GM10266 (cell line): ENCODE measurements around the gene ALK.

ENCODE experiments used
- DNase-seq: peaks from one replicate; pipeline ENCODE4 v3.0.0; 2012; ENCODE audit errors: extremely low spot score
- CTCF ChIP-seq: IDR thresholded peaks from 2 replicates; pipeline ENCODE4 v1.5.1; 2012; ENCODE audit warnings: mild to moderate bottlenecking, low read depth; ENCODE audit not compliant: control insufficient read depth, insufficient read depth; ENCODE audit errors: missing control alignments

ALK gene

GRCh38 chr2:29950481-29950880, 29.1 kb upstream of the ALK start:
- TF ChIP-seq CTCF = no peak
- DNase-seq = no peak

- no peak for DNase-seq
- no peak for TF ChIP-seq CTCF
Measured at GRCh38 chr2:29949042-29949441, 27.7 kb upstream of the ALK start.

- no peak for TF ChIP-seq CTCF
- DNase-seq = no peak
Measured at GRCh38 chr2:29946505-29946904, 25.1 kb upstream of the ALK start.

- no peak for TF ChIP-seq CTCF
- no peak for DNase-seq
Measured at GRCh38 chr2:29942711-29943110, 21.3 kb upstream of the ALK start.

GRCh38 chr2:29940706-29941105, 19.3 kb upstream of the ALK start:
- DNase-seq = no peak
- TF ChIP-seq CTCF = no peak

GRCh38 chr2:29936020-29936419, 14.6 kb upstream of the ALK start:
- no peak for TF ChIP-seq CTCF

GRCh38 chr2:29931818-29932217, 10.4 kb upstream of the ALK start:
- no peak for DNase-seq
- TF ChIP-seq CTCF = no peak

More at GRCh38 chr2:29936020-29936419, 14.6 kb upstream of the ALK start:
- no peak for DNase-seq
